ENCODE results near the gene GABRB1. TPM values are rescaled to one million over a fixed set of nuclear protein-coding genes. Genes with fewer than 3 reads are reported as not detected.

Gene GABRB1
- total and polyA plus RNA-seq, 2 donors (not counting 3 experiments of a cell fraction or from before 2014, with no cell fraction given): not detected

GRCh38 chr4:47418147-47418546, 386.8 kb downstream of the GABRB1 start:
- no peaks in the 10 kb centered on the region for H3K4me1 ChIP-seq (ENCODE audit: control insufficient read depth, extremely low read depth, insufficient read depth, low read length)
- BruUV-seq (replicated peaks): no TSS peak
- FAIRE-seq (no peak), DNase-seq (ENCODE audit: low read depth, low spot score) (no peak)
- no peaks in the 10 kb centered on the region for H3K9me1 ChIP-seq (replicated peaks; ENCODE audit: control insufficient read depth, extremely low read depth, insufficient read depth, low read length)
- H2AFZ ChIP-seq (ENCODE audit: low read depth, low read length): no peak overlapping the region
- POLR2A ChIA-PET: no interaction called here
- no peaks in the 10 kb centered on the region for H3K36me3 ChIP-seq (ENCODE audit: control insufficient read depth in 2 of 2, extremely low read depth in 1 of 2, insufficient read depth in 2 of 2, low read length in 2 of 2)
- no peaks in the 10 kb centered on the region for H4K20me1 ChIP-seq (replicated peaks; ENCODE audit: control insufficient read depth, extremely low read depth, insufficient read depth, low read length)
- H3K27me3 ChIP-seq (ENCODE audit: control insufficient read depth in 2 of 2, insufficient read depth in 2 of 2, low read length in 2 of 2): peaks cover 3 to 8% of the 10 kb centered on the region in 2 experiments
- no peak for TF ChIP-seq MAX (IDR thresholded peaks at IDR 0.05; ENCODE audit: insufficient read depth, insufficient read length)
- no peak overlapping the region for H3K4me3 ChIP-seq (replicated peaks in 1 of 3; ENCODE audit: insufficient read depth in 1 of 3, low read depth in 1 of 3, low read length in 3 of 3)
- dilution Hi-C loops (cut with MboI; ENCODE audit: extremely low pct_ligation_motif_present, low sequenced_read_pairs) (no loop called here), intact Hi-C loops (cut with micrococcal nuclease) (no loop called here)
- no peak overlapping the region for H3K9ac ChIP-seq (replicated peaks; ENCODE audit: extremely low read depth, insufficient read depth, low read length)
- H3K27ac ChIP-seq (ENCODE audit: insufficient read depth, low read depth, low read length): no peak overlapping the region
- no peak overlapping the region for H3K4me2 ChIP-seq (ENCODE audit: insufficient read depth, low read length)
- CTCF ChIA-PET: no interaction called here
- no peaks in the 10 kb centered on the region for H3K79me2 ChIP-seq (ENCODE audit: control insufficient read depth, insufficient read depth, low read length)
- H3K9me3 ChIP-seq (replicated peaks; ENCODE audit: control insufficient read depth, insufficient read depth, low read length): no peaks in the 10 kb centered on the region

GRCh38 chr4:47419296-47419695, 387.9 kb downstream of the GABRB1 start:
- Histone ChIP-seq H3K9me1 (replicated peaks; ENCODE audit: control insufficient read depth, extremely low read depth, insufficient read depth, low read length) (no peaks in the 10 kb centered on the region), H3K9me3 (replicated peaks; ENCODE audit: control insufficient read depth, insufficient read depth, low read length) (no peaks in the 10 kb centered on the region), H4K20me1 (replicated peaks; ENCODE audit: control insufficient read depth, extremely low read depth, insufficient read depth, low read length) (no peaks in the 10 kb centered on the region), H3K36me3 (ENCODE audit: control insufficient read depth in 2 of 2, extremely low read depth in 1 of 2, insufficient read depth in 2 of 2, low read length in 2 of 2) (no peaks in the 10 kb centered on the region), H3K4me1 (ENCODE audit: control insufficient read depth, extremely low read depth, insufficient read depth, low read length) (no peaks in the 10 kb centered on the region), H3K27me3 (ENCODE audit: control insufficient read depth in 2 of 2, insufficient read depth in 2 of 2, low read length in 2 of 2) (peaks cover 3 to 7% of the 10 kb centered on the region in 2 experiments), H3K79me2 (ENCODE audit: control insufficient read depth, insufficient read depth, low read length) (no peaks in the 10 kb centered on the region), H3K9ac (replicated peaks; ENCODE audit: extremely low read depth, insufficient read depth, low read length) (no peak overlapping the region), H3K27ac (ENCODE audit: insufficient read depth, low read depth, low read length) (no peak overlapping the region), H2AFZ (ENCODE audit: low read depth, low read length) (no peak overlapping the region), H3K4me3 (replicated peaks in 1 of 3; ENCODE audit: insufficient read depth in 1 of 3, low read depth in 1 of 3, low read length in 3 of 3) (no peak overlapping the region), H3K4me2 (ENCODE audit: insufficient read depth, low read length) (no peak overlapping the region)
- no TSS peak for BruUV-seq (replicated peaks)
- dilution Hi-C loops (cut with MboI; ENCODE audit: extremely low pct_ligation_motif_present, low sequenced_read_pairs) (no loop called here), intact Hi-C loops (cut with micrococcal nuclease) (no loop called here)
- ChIA-PET CTCF (no interaction called here), POLR2A (no interaction called here)
- DNase-seq (ENCODE audit: low read depth, low spot score) (no peak), FAIRE-seq (no peak)
- TF ChIP-seq JUN (IDR thresholded peaks at IDR 0.05; ENCODE audit: borderline replicate concordance, insufficient read depth, insufficient read length, low read depth) (no peak), FOS (IDR thresholded peaks at IDR 0.05; ENCODE audit: borderline replicate concordance, insufficient read depth, low read length) (no peak), MYC (IDR thresholded peaks at IDR 0.05; ENCODE audit: low read depth, low read length) (no peak), MAX (IDR thresholded peaks at IDR 0.05; ENCODE audit: insufficient read depth, insufficient read length) (no peak), EZH2 (IDR thresholded peaks at IDR 0.05; ENCODE audit: borderline replicate concordance, low read depth, low read length, severe bottlenecking) (no peak)

Measured in endothelial cell of umbilical vein (primary cell).